Coronary artery (tissue), 2 donors: ENCODE data around the gene ANKS1A.
A peak's percentile ranks its signal among the peaks of the same experiment; 100 is the strongest.

Source experiments
- DNase-seq: peaks from one replicate; pipeline ENCODE4 v3.0.0-alpha.2; 2017; ENCODE audit warnings: low spot score
- H3K27ac ChIP-seq, 2 donors: fragments of 200-600 bp; sonication (generic); one replicate each; pipeline ENCODE4 v1.5.1; 2016 to 2019
- H3K4me3 ChIP-seq: fragments of 200-600 bp; sonication (generic); 2 replicates; pipeline ENCODE4 v1.5.1; 2016; ENCODE audit warnings: mild to moderate bottlenecking, moderate library complexity
- CTCF ChIP-seq: fragments of 200-600 bp; sonication (generic); IDR thresholded peaks from one replicate; pipeline ENCODE4 v1.5.1; 2019; ENCODE audit warnings: antibody characterized with exemption

The ANKS1A gene

GRCh38 chr6:35084511-35085203, 195.6 kb downstream of the ANKS1A start:
- H3K27ac ChIP-seq: no peak overlapping the region
- no peak for TF ChIP-seq CTCF
- no peak overlapping the region for H3K4me3 ChIP-seq
- no peak for DNase-seq

GRCh38 chr6:35085359-35086281, 196.6 kb downstream of the ANKS1A start:
- no peak for DNase-seq
- no peak overlapping the region for H3K4me3 ChIP-seq
- no peak overlapping the region for H3K27ac ChIP-seq
- no peak for TF ChIP-seq CTCF

- no peak overlapping the region for H3K4me3 ChIP-seq
- no peak for TF ChIP-seq CTCF
- DNase-seq: no peak
- H3K27ac ChIP-seq: no peak overlapping the region
Measured at GRCh38 chr6:35086282-35086632, 197.2 kb downstream of the ANKS1A start.

GRCh38 chr6:35086636-35087360, 197.7 kb downstream of the ANKS1A start:
- H3K27ac ChIP-seq: no peak overlapping the region
- no peak for TF ChIP-seq CTCF
- peak; percentile 65 for DNase-seq
- H3K4me3 ChIP-seq: no peak overlapping the region

- no peak for TF ChIP-seq CTCF
- Histone ChIP-seq H3K4me3 (no peak overlapping the region), H3K27ac (no peak overlapping the region)
- DNase-seq: peak; percentile 64
Measured at GRCh38 chr6:35087361-35088280, 198.6 kb downstream of the ANKS1A start.
